ENCODE data around the gene UBQLN4.

GRCh38 chr1:156091610-156092009 lies 38.0 kb upstream of the UBQLN4 start:
- TF ChIP-seq POLR2A (IDR thresholded peaks at IDR 0.05): no peak
- TF ChIP-seq, protein P1, sequence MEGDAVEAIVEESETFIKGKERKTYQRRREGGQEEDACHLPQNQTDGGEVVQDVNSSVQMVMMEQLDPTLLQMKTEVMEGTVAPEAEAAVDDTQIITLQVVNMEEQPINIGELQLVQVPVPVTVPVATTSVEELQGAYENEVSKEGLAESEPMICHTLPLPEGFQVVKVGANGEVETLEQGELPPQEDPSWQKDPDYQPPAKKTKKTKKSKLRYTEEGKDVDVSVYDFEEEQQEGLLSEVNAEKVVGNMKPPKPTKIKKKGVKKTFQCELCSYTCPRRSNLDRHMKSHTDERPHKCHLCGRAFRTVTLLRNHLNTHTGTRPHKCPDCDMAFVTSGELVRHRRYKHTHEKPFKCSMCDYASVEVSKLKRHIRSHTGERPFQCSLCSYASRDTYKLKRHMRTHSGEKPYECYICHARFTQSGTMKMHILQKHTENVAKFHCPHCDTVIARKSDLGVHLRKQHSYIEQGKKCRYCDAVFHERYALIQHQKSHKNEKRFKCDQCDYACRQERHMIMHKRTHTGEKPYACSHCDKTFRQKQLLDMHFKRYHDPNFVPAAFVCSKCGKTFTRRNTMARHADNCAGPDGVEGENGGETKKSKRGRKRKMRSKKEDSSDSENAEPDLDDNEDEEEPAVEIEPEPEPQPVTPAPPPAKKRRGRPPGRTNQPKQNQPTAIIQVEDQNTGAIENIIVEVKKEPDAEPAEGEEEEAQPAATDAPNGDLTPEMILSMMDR (IDR thresholded peaks at IDR 0.05): no peak
